SH-SY5Y (cell line): ENCODE measurements around the gene DCHS1.

Experiments
- GATA2 ChIP-seq: IDR thresholded peaks from 2 replicates; pipeline ENCODE4 v1.6.1; 2011; ENCODE audit warnings: mild to moderate bottlenecking, low read depth, low read length
- GATA3 ChIP-seq: IDR thresholded peaks from 2 replicates; pipeline ENCODE4 v1.6.1; 2011; ENCODE audit warnings: low read depth, mild to moderate bottlenecking, low read length, moderate library complexity

The DCHS1 gene

DNA sequence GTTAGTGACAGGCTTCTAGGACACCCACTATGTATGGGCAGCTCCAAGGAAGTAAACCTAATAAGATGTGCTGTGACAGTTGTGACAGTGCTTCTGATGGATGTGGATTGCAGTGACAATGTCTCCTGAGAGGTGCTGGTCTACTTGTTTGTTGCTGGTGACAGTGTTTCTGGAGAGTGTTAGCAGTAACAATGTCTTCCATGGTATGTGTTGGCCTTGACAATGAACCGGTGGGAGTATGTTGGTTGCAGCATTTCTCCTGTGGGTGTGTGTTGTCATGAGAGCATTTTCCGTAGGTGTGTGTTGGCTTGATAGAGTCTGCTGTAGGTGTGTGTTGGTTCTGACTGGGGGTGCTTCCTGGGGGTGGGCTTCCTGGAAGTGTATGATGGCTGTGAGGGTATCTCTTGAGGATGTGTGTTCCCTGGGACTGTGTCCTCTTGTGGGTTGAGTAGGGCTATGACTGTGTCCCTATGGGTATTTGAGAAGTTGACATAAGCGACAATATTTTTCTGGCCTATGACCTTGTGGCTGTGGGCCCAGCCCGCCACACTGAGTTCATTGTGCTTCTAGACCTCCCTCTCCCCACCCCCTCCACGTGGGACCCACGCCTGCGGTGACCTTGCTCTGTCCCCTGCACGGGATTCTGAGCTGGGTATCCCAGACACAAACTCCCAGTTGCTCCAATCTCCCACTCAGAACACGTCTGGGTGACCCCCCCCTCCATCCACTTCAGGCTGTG is 1.2 kb downstream of the DCHS1 start:
- TF ChIP-seq GATA3 (no peak), GATA2 (no peak)

DNA sequence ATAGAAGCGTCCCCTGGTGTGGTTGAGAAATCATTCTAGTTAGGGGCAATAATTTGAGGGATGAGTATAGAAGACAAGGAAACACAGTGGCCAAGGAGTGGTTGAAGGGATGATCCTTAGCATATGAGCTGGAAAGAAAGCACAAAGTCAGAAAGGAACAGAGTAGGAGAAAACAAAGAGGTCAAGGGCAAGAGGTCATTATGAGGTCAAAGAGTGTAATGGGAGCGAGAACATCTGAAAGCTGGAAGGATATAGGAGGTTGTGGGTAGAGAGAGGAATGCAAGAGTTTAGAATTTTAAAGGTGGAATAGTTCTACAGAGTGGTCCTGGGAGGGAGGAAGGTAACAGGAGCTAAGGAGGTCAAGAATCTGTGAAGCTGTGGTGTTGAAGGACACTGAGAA is 2.0 kb downstream of the DCHS1 start:
- no peak for TF ChIP-seq GATA3

DNA sequence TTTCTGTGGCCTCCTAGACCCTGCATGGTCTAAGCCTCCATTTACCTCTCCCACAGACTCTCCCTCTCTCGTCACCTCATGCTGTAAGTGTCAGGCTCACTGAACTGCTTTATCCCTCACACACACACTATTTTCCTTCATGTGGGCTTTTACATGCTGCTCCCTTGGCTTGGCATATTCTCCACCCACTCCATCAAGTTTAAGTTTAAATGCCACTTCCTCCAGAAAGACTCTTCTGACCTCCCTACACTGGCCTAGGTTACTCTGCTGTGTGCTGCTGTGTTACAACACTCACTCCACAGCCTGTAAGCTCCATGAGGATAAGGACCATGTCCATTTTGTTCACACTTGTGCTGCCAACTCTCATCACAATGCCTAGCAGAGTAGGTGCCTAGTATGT is 2.5 kb downstream of the DCHS1 start:
- no peak for TF ChIP-seq GATA2
- TF ChIP-seq GATA3 = no peak

DNA sequence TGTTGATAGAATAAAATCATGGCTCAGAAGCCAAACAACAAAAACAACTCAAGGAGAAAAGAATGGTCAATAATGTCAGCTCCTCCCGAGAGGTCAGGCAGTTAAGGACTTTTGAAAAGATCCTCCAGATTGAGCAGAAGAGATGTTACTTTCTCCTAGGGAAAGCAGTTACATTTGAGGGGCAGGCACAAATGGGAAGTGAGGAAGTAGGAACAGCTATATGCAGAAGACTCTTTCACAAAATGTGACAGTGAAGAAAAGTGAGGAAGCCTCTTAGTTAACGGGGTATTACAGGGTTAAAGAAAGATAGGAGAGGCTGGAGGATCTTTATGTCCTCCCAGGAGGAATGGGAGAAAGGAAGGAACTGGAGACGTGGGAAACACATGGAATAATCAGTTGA is 3.4 kb downstream of the DCHS1 start:
- TF ChIP-seq GATA2 = no peak
- no peak for TF ChIP-seq GATA3

DNA sequence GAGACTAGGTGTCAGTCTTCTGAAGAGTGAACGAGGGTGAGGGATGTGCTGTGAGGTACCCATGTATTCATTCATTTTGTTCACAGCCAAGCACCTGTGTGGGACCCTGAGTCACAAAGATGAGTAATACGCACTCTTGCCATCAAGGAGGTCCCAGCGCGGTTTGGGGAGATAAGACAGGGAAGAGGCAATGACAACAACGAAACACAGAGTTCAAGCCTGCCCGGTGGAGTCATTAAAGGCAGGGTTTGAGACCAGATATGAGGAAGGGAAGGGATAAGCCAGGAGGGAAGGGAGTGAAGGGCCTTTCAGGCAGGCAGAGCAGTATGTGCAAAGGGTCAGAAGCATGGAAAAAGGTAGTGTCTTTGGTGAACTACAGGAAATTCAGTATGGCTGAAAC is 4.6 kb downstream of the DCHS1 start:
- TF ChIP-seq GATA2 = no peak
- no peak for TF ChIP-seq GATA3

DNA sequence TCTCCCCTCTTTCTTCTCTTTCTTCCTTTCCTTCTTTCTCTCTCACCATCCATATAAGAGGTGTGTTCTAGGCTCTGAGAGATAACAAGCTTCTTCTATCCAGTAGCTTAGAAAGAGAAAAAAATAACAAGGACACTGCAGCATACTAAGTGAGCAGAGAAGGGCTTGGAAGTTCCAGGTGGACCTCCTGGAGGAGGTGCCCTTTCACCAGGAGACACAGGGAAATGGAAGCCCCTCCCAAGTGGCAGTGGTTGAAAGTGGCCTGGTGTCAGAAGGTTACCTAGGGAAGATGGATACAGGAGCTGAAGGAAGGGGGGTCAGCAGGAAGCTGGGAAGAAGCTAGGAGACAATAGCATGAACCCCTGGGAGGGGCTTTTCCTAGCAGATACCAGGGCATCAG is 5.5 kb downstream of the DCHS1 start:
- no peak for TF ChIP-seq GATA2
- TF ChIP-seq GATA3 = no peak

DNA sequence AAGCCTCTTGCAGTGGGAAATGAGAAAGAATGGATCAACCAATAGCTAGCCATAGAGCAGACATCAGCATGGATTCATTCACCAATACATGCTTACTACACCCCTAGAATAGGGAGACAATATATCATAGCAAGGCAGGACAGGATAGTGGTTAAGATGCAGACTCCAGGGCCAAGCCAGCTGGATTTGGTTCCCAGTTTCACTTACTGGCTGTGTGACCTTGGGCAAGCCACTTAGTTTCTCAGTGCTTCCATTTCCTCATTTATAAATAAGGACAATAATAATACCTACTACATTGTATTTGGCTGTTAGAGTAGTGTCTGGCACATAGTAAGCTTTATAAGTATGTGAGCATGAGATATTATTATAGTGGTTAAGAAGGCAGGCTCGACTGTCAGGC is 7.1 kb downstream of the DCHS1 start:
- TF ChIP-seq GATA3 (no peak), GATA2 (no peak)

DNA sequence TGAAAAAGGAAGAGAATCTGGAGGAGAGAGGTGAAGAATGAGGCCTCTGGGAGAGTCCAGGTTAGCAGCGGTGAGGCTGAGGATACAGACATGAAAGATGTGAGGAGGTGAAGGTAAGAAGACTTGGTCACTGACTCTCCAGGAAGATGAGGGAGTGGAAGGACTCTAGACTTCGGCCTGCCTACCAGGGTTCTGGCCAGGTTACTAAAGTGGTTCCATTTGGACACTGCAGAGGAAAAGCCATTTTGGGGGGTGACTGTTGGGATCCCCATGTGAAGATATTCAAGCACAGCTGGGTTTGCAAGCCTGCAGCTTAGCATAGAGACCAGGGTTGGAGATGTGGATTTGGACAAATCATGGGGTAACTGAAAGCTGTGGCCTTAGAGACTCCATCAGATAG is 7.8 kb downstream of the DCHS1 start:
- TF ChIP-seq GATA2 = no peak

DNA sequence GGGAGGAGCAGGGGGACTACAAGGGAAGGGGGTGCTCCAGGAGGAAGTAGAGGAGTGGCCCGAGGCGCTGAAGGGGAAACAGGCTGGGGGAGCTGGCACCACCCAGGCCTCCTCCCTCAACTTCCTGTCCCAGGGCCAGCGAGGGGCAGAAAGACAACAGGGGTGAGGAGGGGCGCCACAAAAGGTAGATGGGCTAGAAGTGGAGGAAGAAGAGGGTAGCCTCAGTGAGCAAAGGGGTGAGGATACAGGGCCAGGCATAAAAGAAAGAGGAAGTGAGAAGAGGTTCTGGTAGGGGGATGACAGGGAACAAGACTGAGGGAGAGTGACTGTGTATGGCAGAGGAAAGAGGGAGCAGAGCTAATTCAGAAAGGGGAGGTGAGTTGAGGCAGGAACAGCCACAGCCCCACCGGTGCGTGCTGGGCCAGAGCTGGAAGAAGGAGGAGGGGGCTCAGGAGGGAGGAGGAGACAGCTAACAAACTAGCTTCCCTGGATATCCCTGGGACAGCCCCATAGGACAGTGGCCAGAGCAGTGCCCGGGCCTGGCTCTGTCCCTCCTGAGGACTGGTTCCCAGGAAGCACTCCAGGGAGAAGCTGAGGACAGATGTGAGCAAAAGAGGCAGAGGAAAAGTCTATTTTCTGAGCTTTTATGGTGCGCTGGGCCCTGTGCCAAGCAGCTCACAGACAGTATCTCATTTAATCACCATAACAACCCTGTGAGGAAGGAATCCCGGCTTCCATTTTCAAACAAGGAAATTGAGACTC is 8.5 kb downstream of the DCHS1 start:
- TF ChIP-seq GATA3 = no peak

DNA sequence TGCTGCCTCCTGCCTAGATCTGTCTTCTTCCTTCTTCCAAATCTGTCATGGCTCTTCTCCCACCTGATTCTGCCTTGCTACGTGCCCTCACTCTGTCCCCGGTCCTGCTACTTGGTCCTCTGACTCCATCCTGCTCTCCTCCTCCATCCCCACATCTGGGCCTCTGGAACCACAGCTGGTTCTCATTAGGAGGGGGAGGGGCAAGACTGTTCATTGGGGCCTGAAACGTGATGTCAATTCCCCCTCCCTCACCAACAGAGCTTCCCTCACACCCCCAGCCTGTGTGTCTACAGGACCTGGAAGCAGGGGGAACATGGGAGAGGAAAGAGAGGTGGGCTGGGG is 9.1 kb downstream of the DCHS1 start:
- TF ChIP-seq GATA3 = no peak
- TF ChIP-seq GATA2 = no peak

DNA sequence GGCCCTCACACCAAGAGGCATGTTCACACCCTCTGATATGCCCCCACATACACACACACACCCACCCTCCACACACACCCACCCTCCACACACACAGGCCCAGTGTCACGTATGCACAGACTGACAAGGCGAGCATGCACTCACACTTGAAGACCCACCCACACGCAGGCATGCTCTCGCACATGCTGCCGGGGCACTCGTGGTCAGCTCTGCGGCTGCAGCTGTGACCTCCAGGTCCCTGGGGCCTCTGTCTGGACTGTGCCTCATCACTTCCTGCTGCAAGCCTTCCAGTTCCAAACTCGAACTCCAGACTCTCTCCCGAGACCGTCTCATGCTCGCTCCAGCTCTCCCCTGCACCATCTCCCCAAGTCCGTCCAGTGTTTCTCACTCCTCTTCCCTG is 9.5 kb downstream of the DCHS1 start:
- no peak for TF ChIP-seq GATA3
- no peak for TF ChIP-seq GATA2

DNA sequence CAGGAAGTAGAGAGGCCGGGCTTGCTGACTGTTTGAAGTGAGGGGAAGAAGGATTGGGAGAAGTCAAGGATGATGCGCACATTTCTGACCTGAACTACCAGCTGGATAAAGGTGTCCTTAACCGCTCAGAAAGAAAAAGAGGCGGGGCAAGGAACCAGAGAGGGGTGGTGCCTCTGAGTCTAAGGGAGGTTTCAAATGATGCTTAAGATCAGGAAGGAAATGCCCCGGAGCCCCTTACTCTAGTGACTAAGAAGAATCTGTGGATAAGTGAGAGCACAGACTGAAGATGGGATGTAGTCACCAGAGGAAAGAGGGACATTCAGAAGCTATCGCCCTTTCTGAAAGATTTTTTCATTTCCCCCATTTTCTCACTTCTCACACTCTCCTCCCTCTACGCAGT is 12.7 kb downstream of the DCHS1 start:
- TF ChIP-seq GATA2 (no peak), GATA3 (no peak)

DNA sequence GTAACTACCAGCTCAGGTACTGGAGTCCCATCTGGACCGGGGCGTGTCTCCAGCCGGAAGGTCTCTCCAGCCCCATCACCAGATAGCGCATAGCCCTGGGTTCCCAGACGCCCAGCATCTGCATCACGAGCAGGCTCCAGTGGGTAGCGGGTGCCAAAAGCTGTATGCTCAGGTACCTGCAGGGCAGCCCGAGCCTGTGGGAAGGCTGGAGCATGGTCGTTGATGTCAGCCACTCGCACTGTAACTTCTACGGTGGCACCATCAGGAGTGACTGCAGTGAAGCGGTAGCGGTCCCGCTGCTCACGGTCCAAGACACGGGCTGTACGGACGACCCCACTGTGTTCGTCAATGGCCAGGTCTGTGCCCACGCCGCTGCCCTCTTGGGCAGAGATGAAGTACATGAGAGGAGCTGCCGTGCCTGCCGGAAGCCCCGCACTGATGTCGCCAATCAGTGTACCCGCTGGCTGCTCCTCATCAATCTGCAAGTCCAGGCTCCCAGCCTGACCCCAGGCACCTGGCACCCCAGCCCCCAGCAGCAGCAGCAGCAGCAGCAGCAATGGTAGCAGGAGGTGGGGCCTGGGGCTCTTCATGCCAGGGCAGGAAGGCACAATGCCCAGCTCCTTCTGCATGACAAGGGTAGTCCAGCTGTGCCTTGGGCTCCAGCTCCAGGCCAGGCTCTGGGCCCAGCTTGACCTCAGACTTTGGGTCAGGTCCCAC is 14.5 kb downstream of the DCHS1 start:
- TF ChIP-seq GATA2 = no peak
- TF ChIP-seq GATA3 = no peak

DNA sequence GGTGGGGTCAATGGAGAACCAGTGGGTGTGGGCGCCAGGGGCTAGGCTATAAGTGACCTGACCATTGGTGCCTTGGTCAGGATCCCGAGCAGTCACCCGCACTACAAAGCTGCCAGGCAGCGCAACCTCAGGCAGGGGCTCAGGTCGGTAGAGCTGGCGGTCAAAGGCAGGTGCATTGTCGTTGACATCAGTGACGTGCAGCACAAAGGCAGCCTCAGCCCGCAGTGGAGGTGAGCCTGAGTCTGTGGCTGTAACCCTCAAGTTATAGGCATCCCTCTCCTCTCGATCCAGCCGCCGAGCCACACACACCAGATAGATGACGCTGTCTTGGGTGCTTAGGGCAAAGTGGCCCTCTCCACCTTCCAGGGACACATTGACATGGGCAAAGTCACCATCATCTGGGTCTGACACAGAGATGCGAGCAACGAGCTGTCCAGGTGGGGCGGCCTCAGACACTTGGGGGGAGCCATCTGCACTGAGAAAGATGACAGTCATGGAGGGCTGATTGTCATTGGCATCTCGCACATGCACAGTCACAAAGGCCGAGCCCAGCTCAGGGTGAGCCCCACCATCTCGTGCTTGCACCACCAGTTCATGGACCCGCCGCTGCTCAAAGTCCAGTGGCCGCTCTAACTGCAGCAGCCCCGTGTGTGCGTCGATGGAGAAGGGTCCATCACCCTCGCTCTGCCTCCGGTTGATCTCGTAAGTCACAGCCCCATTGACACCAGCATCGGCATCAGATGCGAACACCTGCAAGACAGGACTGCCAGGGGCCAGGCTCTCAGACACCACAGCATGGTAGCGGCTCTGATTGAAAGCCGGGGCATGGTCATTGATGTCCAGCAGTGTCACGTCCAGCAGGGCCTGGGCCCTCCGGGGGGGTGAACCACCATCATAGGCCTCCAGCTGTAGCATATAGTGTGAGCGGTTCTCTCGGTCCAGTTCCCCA is 15.3 kb downstream of the DCHS1 start:
- no peak for TF ChIP-seq GATA3
- no peak for TF ChIP-seq GATA2
